Measurements from ENCODE around the gene CXXC5.

CXXC5 gene

GRCh38 chr5:139667001-139667729 is 19.0 kb downstream of the CXXC5 start:
- no peak for DNase-seq

- DNase-seq = peak; percentile 58
Observed at GRCh38 chr5:139667730-139668063, 19.5 kb downstream of the CXXC5 start.

GRCh38 chr5:139668064-139668880 is 20.1 kb downstream of the CXXC5 start:
- peak; percentile 80 for DNase-seq

- DNase-seq = no peak
Observed at GRCh38 chr5:139668924-139669661, 20.9 kb downstream of the CXXC5 start.

GRCh38 chr5:139669662-139670368 is 21.7 kb downstream of the CXXC5 start:
- DNase-seq = peak; percentile 97

- peak; percentile 81 for DNase-seq
Observed at GRCh38 chr5:139670369-139671095, 22.4 kb downstream of the CXXC5 start.

- DNase-seq = no peak
Observed at GRCh38 chr5:139671096-139671841, 23.1 kb downstream of the CXXC5 start.

- no peak for DNase-seq
Observed at GRCh38 chr5:139675213-139675612, 27.1 kb downstream of the CXXC5 start.

- no peak for DNase-seq
Observed at GRCh38 chr5:139675825-139676224, 27.7 kb downstream of the CXXC5 start.

- DNase-seq = no peak
Observed at GRCh38 chr5:139676406-139676805, 28.3 kb downstream of the CXXC5 start.

GRCh38 chr5:139676951-139677735 is 29.0 kb downstream of the CXXC5 start:
- DNase-seq = no peak

- DNase-seq = no peak
Observed at GRCh38 chr5:139677736-139678613, 29.8 kb downstream of the CXXC5 start.

GRCh38 chr5:139678751-139679750 is 30.9 kb downstream of the CXXC5 start:
- DNase-seq = peak; percentile 85

- no peak for DNase-seq
Observed at GRCh38 chr5:139680368-139681111, 32.4 kb downstream of the CXXC5 start.

GRCh38 chr5:139681112-139681458 is 32.9 kb downstream of the CXXC5 start:
- DNase-seq = no peak

- no peak for DNase-seq
Observed at GRCh38 chr5:139681466-139681865, 33.3 kb downstream of the CXXC5 start.
